C4-2B (cell line): ENCODE measurements around the gene SASH1.

Experiments
- CTCF ChIP-seq: fragments of 450-650 bp; conservative IDR thresholded peaks from 2 replicates; pipeline ENCODE4 v1.5.1; 2017; ENCODE audit warnings: mild to moderate bottlenecking
- ZFX ChIP-seq: fragments of 450-650 bp; IDR thresholded peaks from 2 replicates; pipeline ENCODE4 v1.6.1; 2017

- no peak for TF ChIP-seq CTCF
- no peak for TF ChIP-seq ZFX
Observed at GRCh38 chr6:148595550-148595949, 252.9 kb downstream of the SASH1 start.
